Neural progenitor cell (in vitro differentiated cells): ENCODE measurements around the gene SLC25A22. TPM values are rescaled to one million over a fixed set of nuclear protein-coding genes. Genes with fewer than 3 reads are reported as not detected.

Source experiments
- DNase-seq: peaks from one replicate; pipeline ENCODE4 v3.0.0-alpha.2; 2016; ENCODE audit warnings: low spot score
- H2AFZ ChIP-seq: fragments of 200-600 bp; sonication (generic); replicated peaks from 2 replicates; pipeline ENCODE4 v1.6.1; 2016; ENCODE audit warnings: antibody characterized with exemption
- H3F3A ChIP-seq: fragments of 200-600 bp; sonication (generic); 2 replicates; pipeline ENCODE4 v1.6.1; 2016; ENCODE audit warnings: antibody characterized with exemption, low read depth
- H3K27ac ChIP-seq: fragments of 200-600 bp; sonication (generic); 2 replicates; pipeline ENCODE4 v1.5.1; 2016; ENCODE audit warnings: mild to moderate bottlenecking
- H3K27me3 ChIP-seq: fragments of 200-600 bp; sonication (generic); 2 replicates; pipeline ENCODE4 v1.6.1; 2016; ENCODE audit warnings: mild to moderate bottlenecking, moderate library complexity
- H3K36me3 ChIP-seq: fragments of 200-600 bp; sonication (generic); 2 replicates; pipeline ENCODE4 v1.5.1; 2016
- H3K4me1 ChIP-seq: fragments of 200-600 bp; sonication (generic); 2 replicates; pipeline ENCODE4 v1.6.1; 2016; ENCODE audit warnings: mixed run types
- H3K4me2 ChIP-seq: fragments of 200-600 bp; sonication (generic); 2 replicates; pipeline ENCODE4 v1.6.1; 2016
- H3K4me3 ChIP-seq: fragments of 200-600 bp; sonication (generic); 2 replicates; pipeline ENCODE4 v1.5.1; 2016
- H3K79me2 ChIP-seq: fragments of 200-600 bp; sonication (generic); 2 replicates; pipeline ENCODE4 v1.6.1; 2016; ENCODE audit warnings: low read depth
- H3K9ac ChIP-seq: fragments of 200-600 bp; sonication (generic); 2 replicates; pipeline ENCODE4 v1.6.1; 2016
- H3K9me3 ChIP-seq: fragments of 200-600 bp; sonication (generic); 2 replicates; pipeline ENCODE4 v1.5.1; 2016; ENCODE audit warnings: low read depth
- H4K20me1 ChIP-seq: fragments of 200-600 bp; sonication (generic); 2 replicates; pipeline ENCODE4 v1.6.1; 2016; ENCODE audit warnings: low read depth
- H3K27ac Mint-ChIP-seq: 3 replicates; pipeline ENCODE4 v1.8.0; 2021; ENCODE audit warnings: mixed read lengths
- H3K27me3 Mint-ChIP-seq: 2 replicates; pipeline ENCODE4 v1.8.0; 2022; ENCODE audit warnings: low read depth, mild to moderate bottlenecking, inconsistent platforms, moderate library complexity, mixed read lengths; ENCODE audit not compliant: insufficient read depth
- H3K36me3 Mint-ChIP-seq: 3 replicates; pipeline ENCODE4 v1.8.0; 2021; ENCODE audit warnings: mixed read lengths
- H3K4me1 Mint-ChIP-seq: 3 replicates; pipeline ENCODE4 v1.8.0; 2021; ENCODE audit warnings: mixed read lengths
- H3K4me3 Mint-ChIP-seq: 3 replicates; pipeline ENCODE4 v1.8.0; 2021; ENCODE audit warnings: mild to moderate bottlenecking, moderate library complexity, mixed read lengths
- H3K9me3 Mint-ChIP-seq: 3 replicates; pipeline ENCODE4 v1.8.0; 2020; ENCODE audit warnings: mixed read lengths
- EZH2 ChIP-seq: fragments of 200-600 bp; sonication (generic); IDR thresholded peaks from 2 replicates; pipeline ENCODE4 v1.6.1; 2017; ENCODE audit warnings: antibody characterized with exemption, mild to moderate bottlenecking, moderate library complexity
- EZH2phosphoT487 ChIP-seq: fragments of 200-600 bp; sonication (generic); IDR thresholded peaks from 2 replicates; pipeline ENCODE4 v1.6.1; 2017; ENCODE audit warnings: antibody characterized with exemption
- total RNA-seq: library from RNA; depleted of rRNA; stranded (reverse); fragments of >200 nt; gene quantifications from 2 replicates; pipeline ENCODE4 v1.2.3, GENCODE V29; 2015; ENCODE audit warnings: low replicate concordance
- TF ChIP-seq, protein P1 (sequence below): fragments of 200-600 bp; sonication (generic); IDR thresholded peaks from 2 replicates; pipeline ENCODE4 v1.5.1; 2017; ENCODE audit warnings: antibody characterized with exemption, mild to moderate bottlenecking

SLC25A22 gene
- total RNA-seq, 1 donor from 2014 or later = 11.0 TPM

- Histone ChIP-seq H3K4me1 (peaks cover 16% of the 10 kb centered on the region), H3K79me2 (peaks cover 50% of the 10 kb centered on the region), H3K27me3 (no peaks in the 10 kb centered on the region), H3K9me3 (no peaks in the 10 kb centered on the region), H3K27ac (peak overlapping the region; percentile 91), H3F3A (peaks cover 9% of the 10 kb centered on the region), H3K4me2 (peak overlapping the region; percentile 96), H3K4me3 (peak overlapping the region; percentile 97), H3K36me3 (no peaks in the 10 kb centered on the region), H4K20me1 (peaks cover 57% of the 10 kb centered on the region), H2AFZ (no peak overlapping the region), H3K9ac (peak overlapping the region; percentile 73)
- Mint-ChIP-seq H3K9me3 (no peaks in the 10 kb centered on the region), H3K27me3 (no peaks in the 10 kb centered on the region), H3K27ac (peak overlapping the region; percentile 11), H3K36me3 (peaks cover 3% of the 10 kb centered on the region), H3K4me1 (peaks cover 24% of the 10 kb centered on the region), H3K4me3 (peak overlapping the region; percentile 88)
- TF ChIP-seq EZH2phosphoT487 (no peak), EZH2 (no peak)
- TF ChIP-seq, protein P1, sequence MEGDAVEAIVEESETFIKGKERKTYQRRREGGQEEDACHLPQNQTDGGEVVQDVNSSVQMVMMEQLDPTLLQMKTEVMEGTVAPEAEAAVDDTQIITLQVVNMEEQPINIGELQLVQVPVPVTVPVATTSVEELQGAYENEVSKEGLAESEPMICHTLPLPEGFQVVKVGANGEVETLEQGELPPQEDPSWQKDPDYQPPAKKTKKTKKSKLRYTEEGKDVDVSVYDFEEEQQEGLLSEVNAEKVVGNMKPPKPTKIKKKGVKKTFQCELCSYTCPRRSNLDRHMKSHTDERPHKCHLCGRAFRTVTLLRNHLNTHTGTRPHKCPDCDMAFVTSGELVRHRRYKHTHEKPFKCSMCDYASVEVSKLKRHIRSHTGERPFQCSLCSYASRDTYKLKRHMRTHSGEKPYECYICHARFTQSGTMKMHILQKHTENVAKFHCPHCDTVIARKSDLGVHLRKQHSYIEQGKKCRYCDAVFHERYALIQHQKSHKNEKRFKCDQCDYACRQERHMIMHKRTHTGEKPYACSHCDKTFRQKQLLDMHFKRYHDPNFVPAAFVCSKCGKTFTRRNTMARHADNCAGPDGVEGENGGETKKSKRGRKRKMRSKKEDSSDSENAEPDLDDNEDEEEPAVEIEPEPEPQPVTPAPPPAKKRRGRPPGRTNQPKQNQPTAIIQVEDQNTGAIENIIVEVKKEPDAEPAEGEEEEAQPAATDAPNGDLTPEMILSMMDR = no peak
- DNase-seq = peak; percentile 90
These were observed 21.4 kb downstream of the SLC25A22 start for GRCh38 chr11:776561-777287.

DNA sequence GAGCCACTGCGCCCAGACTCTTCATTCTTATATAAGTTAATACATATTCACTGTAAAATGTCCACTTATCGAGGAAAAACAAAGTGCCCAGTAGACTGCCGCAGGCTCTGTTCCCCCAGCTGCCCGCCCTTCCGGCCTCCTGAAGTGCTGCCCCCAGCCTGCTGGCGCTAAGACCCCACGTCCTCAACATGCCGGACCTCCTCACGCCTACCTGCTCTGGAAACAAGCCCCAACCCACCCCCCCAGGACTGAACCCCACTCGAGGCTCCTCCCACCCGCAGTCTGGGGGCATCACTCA, 21.9 kb downstream of the SLC25A22 start:
- Histone ChIP-seq H3K4me1 (peaks cover 16% of the 10 kb centered on the region), H3K27me3 (no peaks in the 10 kb centered on the region), H3F3A (peaks cover 8% of the 10 kb centered on the region), H3K9ac (no peak overlapping the region), H3K4me3 (peak overlapping the region; percentile 97), H3K4me2 (peak overlapping the region; percentile 96), H3K27ac (no peak overlapping the region), H3K36me3 (no peaks in the 10 kb centered on the region), H4K20me1 (peaks cover 62% of the 10 kb centered on the region), H3K9me3 (no peaks in the 10 kb centered on the region), H2AFZ (no peak overlapping the region), H3K79me2 (peaks cover 50% of the 10 kb centered on the region)
- Mint-ChIP-seq H3K9me3 (no peaks in the 10 kb centered on the region), H3K27me3 (no peaks in the 10 kb centered on the region), H3K4me3 (peak overlapping the region; percentile 88), H3K36me3 (peaks cover 3% of the 10 kb centered on the region), H3K4me1 (peaks cover 24% of the 10 kb centered on the region), H3K27ac (peak overlapping the region; percentile 11)
- DNase-seq = peak; percentile 19
- TF ChIP-seq EZH2 = no peak
- TF ChIP-seq EZH2phosphoT487 = no peak
- TF ChIP-seq, protein P1 = no peak

DNA sequence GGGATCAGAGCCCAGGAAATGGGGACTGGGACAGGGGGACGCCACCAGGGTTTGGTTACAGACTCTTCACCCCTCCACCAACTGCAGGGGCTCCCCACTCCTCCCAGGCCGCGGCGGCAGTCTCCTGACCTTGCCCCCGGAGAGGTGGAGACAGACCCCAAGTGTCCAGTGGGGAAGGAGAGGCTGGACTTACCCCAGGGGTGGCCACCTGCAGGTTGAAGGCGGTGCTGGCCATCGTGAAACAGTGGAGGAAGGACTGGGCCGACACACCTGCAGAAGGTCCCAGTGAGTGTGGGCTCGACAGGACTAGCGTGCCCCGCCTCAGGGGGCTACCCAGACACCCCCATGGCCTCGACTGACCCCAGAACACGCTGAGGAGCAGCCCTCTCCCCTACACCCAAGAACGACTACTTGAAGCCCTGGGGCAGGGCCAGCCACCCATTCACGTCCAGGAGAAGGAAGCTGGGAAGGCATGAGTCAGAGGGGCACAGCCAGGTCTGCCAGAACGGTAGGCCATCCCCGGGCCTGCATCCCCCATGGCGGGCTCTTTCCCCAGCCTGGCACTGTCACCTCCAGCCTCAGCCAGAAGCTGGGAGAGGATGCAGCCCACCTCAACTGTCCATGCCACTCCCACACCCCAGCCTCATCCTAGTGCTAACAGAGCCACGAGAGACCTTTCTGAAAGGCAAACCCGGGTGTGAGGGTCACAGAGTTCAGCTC, 23.0 kb downstream of the SLC25A22 start:
- H4K20me1 ChIP-seq = peaks cover 72% of the 10 kb centered on the region
- Mint-ChIP-seq H3K27ac (no peak overlapping the region), H3K36me3 (peaks cover 2% of the 10 kb centered on the region), H3K9me3 (no peaks in the 10 kb centered on the region), H3K27me3 (no peaks in the 10 kb centered on the region), H3K4me1 (peaks cover 18% of the 10 kb centered on the region), H3K4me3 (peak overlapping the region; percentile 84)
- peaks cover 16% of the 10 kb centered on the region for H3K4me1 ChIP-seq
- TF ChIP-seq EZH2phosphoT487 (no peak), EZH2 (no peak)
- TF ChIP-seq, protein P1 = no peak
- H3K36me3 ChIP-seq = no peaks in the 10 kb centered on the region
- no peak overlapping the region for H3K9ac ChIP-seq
- no peaks in the 10 kb centered on the region for H3K9me3 ChIP-seq
- peaks cover 8% of the 10 kb centered on the region for H3F3A ChIP-seq
- no peak overlapping the region for H3K27ac ChIP-seq
- H2AFZ ChIP-seq = no peak overlapping the region
- H3K4me2 ChIP-seq = peak overlapping the region; percentile 96
- DNase-seq = peak; percentile 1
- H3K79me2 ChIP-seq = peaks cover 50% of the 10 kb centered on the region
- no peak overlapping the region for H3K4me3 ChIP-seq
- H3K27me3 ChIP-seq = no peaks in the 10 kb centered on the region
